Measurements from ENCODE around the gene APEX2. TPM values are rescaled to one million over a fixed set of nuclear protein-coding genes. Genes with fewer than 3 reads are reported as not detected.

Gene APEX2
- total RNA-seq, 1 experiment from 2014 or later, result 28.5 TPM

DNA sequence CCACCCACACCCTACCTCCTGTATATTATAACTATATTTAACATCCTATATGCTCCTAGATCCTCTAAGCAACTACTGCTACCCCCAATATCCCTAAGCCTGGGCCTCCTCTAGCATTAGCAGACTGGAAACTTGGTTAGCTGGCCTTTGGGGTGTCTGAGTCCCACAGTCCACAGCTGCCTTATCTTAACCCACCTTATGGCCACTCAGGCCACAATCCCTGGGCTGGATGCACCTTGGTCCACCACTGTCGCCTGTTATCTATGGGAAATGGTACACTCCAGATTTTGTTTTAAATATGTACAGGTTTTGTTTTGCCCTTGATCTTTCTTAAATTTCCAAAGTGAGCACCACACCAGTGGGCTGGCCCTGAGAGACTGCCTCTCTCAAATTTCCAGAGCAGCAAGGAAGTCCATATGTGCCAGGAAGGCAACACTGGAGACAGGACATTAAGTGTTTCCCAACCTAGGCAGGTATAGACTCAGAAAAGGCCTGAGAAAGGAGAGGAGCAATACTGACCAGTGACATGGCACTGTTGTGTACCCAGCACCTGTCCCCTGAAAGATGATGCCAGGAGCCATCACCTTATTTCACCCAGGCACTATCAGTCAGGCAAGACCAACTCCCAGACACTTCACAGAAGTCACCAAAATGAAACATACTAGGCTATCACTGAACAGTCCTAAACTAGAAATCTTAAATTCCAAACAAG lies 7.1 kb upstream of the APEX2 start:
- H3K23ac ChIP-seq (ENCODE audit: insufficient read length, low read depth, low read length), result no peak overlapping the region
- peaks cover 45% of the 10 kb centered on the region for H3K9me3 ChIP-seq (ENCODE audit: control insufficient read depth, low read depth, low read length)
- DNase-seq, result no peak
- no peak overlapping the region for H3K4ac ChIP-seq (ENCODE audit: low read depth, low read length)
- H3K9me3 Mint-ChIP-seq, result peaks cover 54 to 64% of the 10 kb centered on the region in 2 experiments
- H3K27me3 ChIP-seq (ENCODE audit: insufficient read depth, low read length), result no peaks in the 10 kb centered on the region
- H3K56ac ChIP-seq (ENCODE audit: insufficient read length, low read depth, low read length), result no peak overlapping the region
- H3K4me1 Mint-ChIP-seq, result no peaks in the 10 kb centered on the region
- no peak overlapping the region for H4K8ac ChIP-seq (replicated peaks; ENCODE audit: insufficient read length, low read depth, low read length)
- H3K9ac ChIP-seq (ENCODE audit: extremely low read depth, insufficient read length, low read length), result no peak overlapping the region
- no peaks in the 10 kb centered on the region for H4K20me1 ChIP-seq (ENCODE audit: control insufficient read depth, insufficient read depth, insufficient read length)
- no peak overlapping the region for H3T11ph ChIP-seq (ENCODE audit: low read length)
- H2AK5ac ChIP-seq (ENCODE audit: insufficient read length, low read length), result no peak overlapping the region
- H2BK15ac ChIP-seq (ENCODE audit: low read depth, low read length), result no peak overlapping the region
- no peak overlapping the region for H3K18ac ChIP-seq (ENCODE audit: insufficient read length, low read depth, low read length)
- H3K27ac Mint-ChIP-seq, result no peak overlapping the region
- no peaks in the 10 kb centered on the region for H3K79me2 ChIP-seq (ENCODE audit: insufficient read depth, low read length)
- no peak overlapping the region for H4K91ac ChIP-seq (ENCODE audit: insufficient read length, low read depth, low read length)
- 0 out of 7 replicates have a peak, but pooled peaks cover 0 to 2% (median 0%) of the 10 kb centered on the region in 3 experiments for H3K36me3 Mint-ChIP-seq (ENCODE audit: insufficient read depth in 1 of 3, low read depth in 3 of 3)
- TF ChIP-seq, protein P1, sequence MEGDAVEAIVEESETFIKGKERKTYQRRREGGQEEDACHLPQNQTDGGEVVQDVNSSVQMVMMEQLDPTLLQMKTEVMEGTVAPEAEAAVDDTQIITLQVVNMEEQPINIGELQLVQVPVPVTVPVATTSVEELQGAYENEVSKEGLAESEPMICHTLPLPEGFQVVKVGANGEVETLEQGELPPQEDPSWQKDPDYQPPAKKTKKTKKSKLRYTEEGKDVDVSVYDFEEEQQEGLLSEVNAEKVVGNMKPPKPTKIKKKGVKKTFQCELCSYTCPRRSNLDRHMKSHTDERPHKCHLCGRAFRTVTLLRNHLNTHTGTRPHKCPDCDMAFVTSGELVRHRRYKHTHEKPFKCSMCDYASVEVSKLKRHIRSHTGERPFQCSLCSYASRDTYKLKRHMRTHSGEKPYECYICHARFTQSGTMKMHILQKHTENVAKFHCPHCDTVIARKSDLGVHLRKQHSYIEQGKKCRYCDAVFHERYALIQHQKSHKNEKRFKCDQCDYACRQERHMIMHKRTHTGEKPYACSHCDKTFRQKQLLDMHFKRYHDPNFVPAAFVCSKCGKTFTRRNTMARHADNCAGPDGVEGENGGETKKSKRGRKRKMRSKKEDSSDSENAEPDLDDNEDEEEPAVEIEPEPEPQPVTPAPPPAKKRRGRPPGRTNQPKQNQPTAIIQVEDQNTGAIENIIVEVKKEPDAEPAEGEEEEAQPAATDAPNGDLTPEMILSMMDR (conservative IDR thresholded peaks at IDR 0.05), result no peak
- no peak overlapping the region for H3K27ac ChIP-seq (ENCODE audit: insufficient read length, low read depth, low read length)
- no CpG with 5 or more reads among the region's 1 CpG for WGBS (ENCODE audit: extremely low coverage, insufficient read length, low lambda C conversion rate)
- H2AFZ ChIP-seq (ENCODE audit: low read length), result no peak overlapping the region
- no peak overlapping the region for H3K4me3 Mint-ChIP-seq
- no peak overlapping the region for H2BK5ac ChIP-seq (ENCODE audit: insufficient read length, low read length)
- no peak overlapping the region for H4K5ac ChIP-seq (ENCODE audit: insufficient read length, low read depth, low read length)
- H3K27me3 Mint-ChIP-seq (ENCODE audit: low read depth), result peaks cover 3% of the 10 kb centered on the region; the same call in 1 of the 2 replicates
- no peak overlapping the region for H2BK20ac ChIP-seq (ENCODE audit: low read depth, low read length, poor library complexity, severe bottlenecking)
- H2BK120ac ChIP-seq (ENCODE audit: low read depth, low read length, poor library complexity, severe bottlenecking), result no peak overlapping the region
- no peaks in the 10 kb centered on the region for H3K23me2 ChIP-seq (ENCODE audit: insufficient read length, low read depth, low read length, poor library complexity, severe bottlenecking)
- H3K79me1 ChIP-seq (ENCODE audit: insufficient read depth, low read depth, low read length, poor library complexity, severe bottlenecking), result no peaks in the 10 kb centered on the region
- H3K14ac ChIP-seq (ENCODE audit: insufficient read depth, low read length), result no peak overlapping the region
- H3K4me2 ChIP-seq (ENCODE audit: insufficient read depth, insufficient read length, low read length), result no peak overlapping the region
- H3K4me1 ChIP-seq (ENCODE audit: insufficient read depth, low read length), result no peaks in the 10 kb centered on the region
- no peak overlapping the region for H2BK12ac ChIP-seq (ENCODE audit: insufficient read length, low read depth, low read length)
